GM13976 (cell line): ENCODE data around the gene PAQR5.

ENCODE experiments used
- DNase-seq: peaks from one replicate; pipeline ENCODE4 v3.0.0; 2012; ENCODE audit warnings: low spot score
- in situ Hi-C: fragments of 300-500 bp; cut with MboI; formaldehyde crosslinking; loops from one replicate; pipeline ENCODE4 v1.12.0; 2022; ENCODE audit warnings: low sequenced_read_pairs, mixed read lengths, inconsistent platforms; ENCODE audit not compliant: unreplicated experiment
- TF ChIP-seq, protein P1 (sequence below): IDR thresholded peaks from 2 replicates; pipeline ENCODE4 v1.5.1; 2012; ENCODE audit warnings: borderline replicate concordance, mild to moderate bottlenecking; ENCODE audit not compliant: insufficient read depth; ENCODE audit errors: extremely low read depth, missing control alignments, control extremely low read depth

The PAQR5 gene

DNA sequence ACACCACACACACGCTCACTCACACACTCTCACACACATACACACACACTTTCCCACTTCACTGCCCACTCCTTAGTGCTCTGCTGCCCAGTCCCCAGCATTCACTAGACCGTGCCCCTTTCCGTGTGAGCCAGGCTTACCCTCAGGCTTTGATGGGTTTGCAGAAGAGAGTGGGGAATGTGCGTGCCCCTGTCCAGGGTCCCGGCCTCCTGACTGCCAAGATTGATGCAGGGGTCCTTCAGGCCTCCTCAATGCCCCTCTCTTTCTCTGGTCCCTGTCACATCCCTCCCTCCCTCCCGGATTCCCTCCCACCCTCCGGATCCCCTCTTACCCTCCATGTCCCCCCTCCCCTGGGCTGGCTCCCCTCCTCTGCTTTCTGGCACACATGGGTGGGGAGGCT, 87.6 kb downstream of the PAQR5 start:
- TF ChIP-seq, protein P1, sequence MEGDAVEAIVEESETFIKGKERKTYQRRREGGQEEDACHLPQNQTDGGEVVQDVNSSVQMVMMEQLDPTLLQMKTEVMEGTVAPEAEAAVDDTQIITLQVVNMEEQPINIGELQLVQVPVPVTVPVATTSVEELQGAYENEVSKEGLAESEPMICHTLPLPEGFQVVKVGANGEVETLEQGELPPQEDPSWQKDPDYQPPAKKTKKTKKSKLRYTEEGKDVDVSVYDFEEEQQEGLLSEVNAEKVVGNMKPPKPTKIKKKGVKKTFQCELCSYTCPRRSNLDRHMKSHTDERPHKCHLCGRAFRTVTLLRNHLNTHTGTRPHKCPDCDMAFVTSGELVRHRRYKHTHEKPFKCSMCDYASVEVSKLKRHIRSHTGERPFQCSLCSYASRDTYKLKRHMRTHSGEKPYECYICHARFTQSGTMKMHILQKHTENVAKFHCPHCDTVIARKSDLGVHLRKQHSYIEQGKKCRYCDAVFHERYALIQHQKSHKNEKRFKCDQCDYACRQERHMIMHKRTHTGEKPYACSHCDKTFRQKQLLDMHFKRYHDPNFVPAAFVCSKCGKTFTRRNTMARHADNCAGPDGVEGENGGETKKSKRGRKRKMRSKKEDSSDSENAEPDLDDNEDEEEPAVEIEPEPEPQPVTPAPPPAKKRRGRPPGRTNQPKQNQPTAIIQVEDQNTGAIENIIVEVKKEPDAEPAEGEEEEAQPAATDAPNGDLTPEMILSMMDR, result no peak
- in situ Hi-C loops, result loop anchor here (25.0 kb wide), 1 partner anchor 324 kb away; no protein-coding TSS in a partner anchor
- no peak for DNase-seq

DNA sequence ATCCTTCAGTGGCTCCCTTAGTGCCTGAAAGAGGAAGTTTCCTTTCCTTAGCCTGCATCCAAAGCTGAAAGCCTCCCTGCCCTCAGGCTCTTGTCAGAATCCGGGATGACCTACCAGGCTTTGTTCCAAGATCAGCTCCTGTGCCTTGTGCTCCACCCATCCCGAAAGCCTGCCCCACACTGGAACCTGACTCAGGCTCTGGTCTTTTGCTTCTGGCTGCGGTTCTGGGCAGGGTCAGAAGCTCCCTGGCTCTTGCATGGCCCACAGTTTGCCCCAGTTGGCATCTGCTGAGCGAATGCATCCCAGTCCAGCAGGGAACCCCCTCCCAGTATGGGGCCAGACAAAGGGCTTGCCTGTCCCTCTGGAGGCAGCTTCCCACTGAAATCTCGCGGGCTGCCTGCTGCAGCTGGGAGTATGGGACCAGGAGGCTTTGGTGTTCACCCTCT, 89.6 kb downstream of the PAQR5 start:
- DNase-seq, result no peak
- in situ Hi-C loops, result loop anchor here (25.0 kb wide), 1 partner anchor 326 kb away; no protein-coding TSS in a partner anchor
- TF ChIP-seq, protein P1, result no peak

DNA sequence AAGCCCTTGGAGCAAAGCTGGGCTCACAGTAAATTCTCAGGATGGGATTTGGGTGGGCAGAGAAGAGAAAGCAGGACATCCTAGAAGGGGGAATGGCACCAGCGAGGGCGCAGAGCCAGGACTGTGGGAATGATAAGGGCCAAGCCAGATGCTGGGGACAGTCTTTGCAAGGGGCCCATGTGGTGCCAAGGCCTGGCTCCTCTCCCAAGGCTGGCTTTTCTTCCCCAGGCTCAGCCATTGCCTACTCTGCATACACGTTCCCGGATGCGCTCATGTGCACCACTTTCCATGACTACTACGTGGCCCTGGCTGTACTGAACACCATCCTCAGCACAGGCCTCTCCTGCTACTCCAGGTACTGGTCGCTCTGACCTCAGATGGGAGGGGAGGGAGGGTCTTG, 90.7 kb downstream of the PAQR5 start:
- in situ Hi-C loops, result loop anchor here (25.0 kb wide), 1 partner anchor 327 kb away; no protein-coding TSS in a partner anchor
- DNase-seq, result no peak
- TF ChIP-seq, protein P1, result no peak

DNA sequence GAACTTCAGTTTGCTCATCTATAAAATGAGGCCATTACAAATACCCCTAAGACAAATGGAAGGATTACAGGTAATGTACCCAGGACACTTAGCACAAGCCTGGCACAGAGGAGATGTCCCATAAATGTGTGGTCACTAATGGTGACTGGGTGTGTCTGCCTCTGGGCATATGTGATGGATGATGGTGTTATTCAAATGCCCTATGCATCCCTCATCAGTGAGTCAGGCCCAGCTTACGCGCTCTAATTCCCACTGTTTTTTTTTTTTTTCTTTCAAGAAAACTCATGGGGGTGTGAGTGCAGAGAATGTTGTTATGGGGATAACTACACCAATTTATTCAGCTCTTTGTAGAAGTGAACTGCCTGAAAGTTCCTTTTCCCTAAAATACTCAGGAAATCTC, 91.9 kb downstream of the PAQR5 start:
- TF ChIP-seq, protein P1, result no peak

DNA sequence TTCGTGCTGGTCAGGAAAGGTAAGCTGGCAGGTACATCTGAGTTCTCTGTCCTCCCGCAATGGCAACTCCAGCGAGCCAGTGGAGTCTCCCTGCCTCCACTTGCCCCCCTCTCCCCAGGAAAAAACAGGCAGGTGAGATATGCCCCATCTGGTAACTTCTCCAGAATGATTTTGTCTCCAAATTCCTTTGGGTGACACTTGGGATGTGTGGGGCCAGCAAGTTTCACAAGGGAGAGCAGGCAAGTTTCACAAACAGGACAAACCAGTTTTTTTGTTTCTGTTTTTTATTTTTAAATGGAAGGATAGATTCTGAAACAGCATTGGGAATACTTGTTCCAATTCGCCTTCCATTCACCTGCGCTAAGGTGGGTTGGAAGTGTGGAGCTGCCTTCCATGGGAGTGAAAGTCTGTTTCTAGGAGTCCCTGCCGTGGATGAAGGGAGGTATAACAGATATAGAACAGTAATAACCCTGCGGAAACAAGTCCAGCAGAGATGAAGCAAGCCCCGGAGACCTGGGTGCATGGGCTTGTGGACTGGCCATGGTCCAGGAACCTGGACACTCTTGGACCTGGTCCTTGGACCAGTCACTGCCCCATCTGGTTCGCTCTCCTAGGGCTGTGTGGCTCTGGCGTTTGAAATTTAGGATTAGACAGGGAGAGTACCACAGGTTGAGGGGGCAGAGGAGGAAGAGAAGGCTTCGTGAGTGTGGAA, 92.5 kb downstream of the PAQR5 start:
- no peak for DNase-seq
- in situ Hi-C loops, result loop anchor here (25.0 kb wide), 1 partner anchor 329 kb away; no protein-coding TSS in a partner anchor
- TF ChIP-seq, protein P1, result no peak

More for the DNA sequence above, 91.9 kb downstream of the PAQR5 start:
- DNase-seq, result no peak
- in situ Hi-C loops, result loop anchor here (25.0 kb wide), 1 partner anchor 328 kb away; no protein-coding TSS in a partner anchor

DNA sequence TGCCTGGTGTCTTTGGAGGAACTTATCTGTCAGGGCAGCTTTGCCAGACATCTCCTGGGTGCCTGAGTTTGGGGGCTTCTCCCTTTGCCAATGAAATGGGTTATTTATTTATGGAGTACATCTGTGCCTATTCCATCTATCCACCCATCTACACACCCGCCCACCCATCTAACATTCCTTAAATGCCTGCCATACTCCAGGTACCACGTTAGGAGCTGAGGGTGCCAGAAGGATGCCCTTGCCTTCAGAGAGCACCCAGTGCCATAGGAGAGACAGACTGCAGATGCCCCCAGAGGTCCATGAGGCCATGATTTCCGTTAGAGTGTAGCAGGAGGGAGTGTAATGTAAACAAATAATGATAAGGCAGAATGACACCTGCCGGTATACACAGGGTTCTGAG, 93.6 kb downstream of the PAQR5 start:
- no peak for DNase-seq
- TF ChIP-seq, protein P1, result no peak
- in situ Hi-C loops, result loop anchor here (25.0 kb wide), 1 partner anchor 330 kb away; no protein-coding TSS in a partner anchor
